ACC112 (cell line): Measurements from ENCODE around the gene CFD.

ENCODE experiments used
- H2AFZ ChIP-seq: fragments of 200-600 bp; sonication (generic); one replicate; pipeline ENCODE4 v1.6.0; 2017; ENCODE audit warnings: antibody characterized with exemption, low read length; ENCODE audit not compliant: unreplicated experiment
- H3K27ac ChIP-seq: fragments of 200-600 bp; sonication (generic); 2 replicates; pipeline ENCODE4 v1.5.1; 2014; ENCODE audit warnings: low read depth, mild to moderate bottlenecking, antibody characterized with exemption, low read length, moderate library complexity
- H3K27me3 ChIP-seq: fragments of 200-600 bp; sonication (generic); 2 replicates; pipeline ENCODE4 v1.6.1; 2014; ENCODE audit warnings: mild to moderate bottlenecking, antibody characterized with exemption, low read length, moderate library complexity, mixed read lengths; ENCODE audit not compliant: insufficient read depth
- H3K36me3 ChIP-seq: fragments of 200-600 bp; sonication (generic); 2 replicates; pipeline ENCODE4 v1.6.1; 2016; ENCODE audit warnings: mild to moderate bottlenecking, antibody characterized with exemption, low read length, moderate library complexity, mixed read lengths; ENCODE audit not compliant: insufficient read depth
- H3K4me1 ChIP-seq: fragments of 200-600 bp; sonication (generic); one replicate; pipeline ENCODE4 v1.6.1; 2016; ENCODE audit warnings: low read length, mixed read lengths; ENCODE audit not compliant: insufficient read depth, unreplicated experiment, control insufficient read depth
- H3K4me3 ChIP-seq: fragments of 200-600 bp; sonication (generic); 2 replicates; pipeline ENCODE4 v1.5.1; 2014; ENCODE audit warnings: mild to moderate bottlenecking, low read depth, low read length
- H3K79me2 ChIP-seq: fragments of 200-600 bp; sonication (generic); one replicate; pipeline ENCODE4 v1.6.0; 2016; ENCODE audit warnings: low read length; ENCODE audit not compliant: control insufficient read depth, unreplicated experiment, insufficient read depth

The CFD gene

DNA sequence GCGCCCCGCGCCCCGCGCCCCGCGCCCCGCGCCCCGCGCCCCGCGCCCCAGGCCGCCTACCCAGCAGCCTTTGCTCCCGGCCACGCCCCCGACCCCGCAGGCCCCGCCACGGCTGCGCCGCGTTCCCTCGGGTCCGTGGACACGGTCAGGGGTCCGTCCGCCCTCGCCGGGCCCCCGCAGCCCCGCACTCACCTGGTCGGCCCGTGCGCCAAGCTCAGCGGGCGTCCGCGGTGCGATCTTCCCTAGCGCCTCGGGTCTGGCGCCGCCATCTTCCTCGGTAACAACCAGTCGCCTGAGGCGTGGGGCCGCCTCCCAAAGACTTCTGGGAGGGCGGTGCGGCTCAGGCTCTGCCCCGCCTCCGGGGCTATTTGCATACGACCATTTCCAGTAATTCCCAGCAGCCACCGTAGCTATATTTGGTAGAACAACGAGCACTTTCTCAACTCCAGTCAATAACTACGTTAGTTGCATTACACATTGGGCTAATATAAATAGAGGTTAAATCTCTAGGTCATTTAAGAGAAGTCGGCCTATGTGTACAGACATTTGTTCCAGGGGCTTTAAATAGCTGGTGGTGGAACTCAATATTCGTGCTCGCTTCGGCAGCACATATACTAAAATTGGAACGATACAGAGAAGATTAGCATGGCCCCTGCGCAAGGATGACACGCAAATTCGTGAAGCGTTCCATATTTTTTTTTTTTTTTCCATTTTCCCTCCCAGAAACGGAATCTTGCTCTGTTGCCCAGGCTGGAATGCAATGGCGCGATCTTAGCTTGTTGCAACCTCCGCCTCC, 33.6 kb downstream of the CFD start, which contains the start of the genes MED16 and RNU6-9:
Gene MED16 (minus strand): TSS at position 294 of the 796 bp plus-strand sequence. CDS start 2,056 bp downstream, outside the sequence.
Gene RNU6-9 (plus strand): TSS at position 591 of the 796 bp plus-strand sequence.
- H2AFZ ChIP-seq, result peak within 1 kb of the TSS; percentile 91
- H3K36me3 ChIP-seq, result no peaks in the 10 kb centered on the region

DNA sequence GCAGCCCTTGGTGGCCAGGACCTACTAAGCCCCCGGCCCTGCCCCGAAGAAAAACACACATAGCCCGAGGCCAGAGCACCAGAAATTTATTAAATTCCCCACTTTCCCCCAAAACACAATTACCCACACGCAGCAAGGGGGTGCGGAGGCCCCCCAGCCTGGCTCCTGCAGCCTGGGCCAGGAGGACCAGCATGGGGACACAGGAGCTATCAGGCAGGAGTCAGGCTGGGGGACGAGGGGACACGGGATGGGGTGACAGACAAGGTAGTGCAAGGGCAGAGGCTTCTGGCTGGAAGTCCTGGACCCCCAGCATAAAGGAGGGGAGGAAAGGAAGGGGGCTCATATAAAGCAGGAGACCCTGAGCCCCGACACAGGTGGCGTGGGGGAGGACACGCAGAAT, 37.0 kb downstream of the CFD start:
- Histone ChIP-seq H3K27me3 (no peaks in the 10 kb centered on the region), H2AFZ (no peak overlapping the region), H3K36me3 (no peaks in the 10 kb centered on the region), H3K27ac (no peak overlapping the region), H3K79me2 (peaks cover 7% of the 10 kb centered on the region), H3K4me1 (no peaks in the 10 kb centered on the region), H3K4me3 (no peak overlapping the region)

More for the DNA sequence above, 33.6 kb downstream of the CFD start, which contains the start of the genes MED16 and RNU6-9:
- H3K27me3 ChIP-seq, result no peaks in the 10 kb centered on the region
- no peaks in the 10 kb centered on the region for H3K4me1 ChIP-seq
- H3K27ac ChIP-seq, result peak within 1 kb of the TSS; percentile 89
- peaks cover 7% of the 10 kb centered on the region for H3K79me2 ChIP-seq
- H3K4me3 ChIP-seq, result peak within 1 kb of the TSS; percentile 92

DNA sequence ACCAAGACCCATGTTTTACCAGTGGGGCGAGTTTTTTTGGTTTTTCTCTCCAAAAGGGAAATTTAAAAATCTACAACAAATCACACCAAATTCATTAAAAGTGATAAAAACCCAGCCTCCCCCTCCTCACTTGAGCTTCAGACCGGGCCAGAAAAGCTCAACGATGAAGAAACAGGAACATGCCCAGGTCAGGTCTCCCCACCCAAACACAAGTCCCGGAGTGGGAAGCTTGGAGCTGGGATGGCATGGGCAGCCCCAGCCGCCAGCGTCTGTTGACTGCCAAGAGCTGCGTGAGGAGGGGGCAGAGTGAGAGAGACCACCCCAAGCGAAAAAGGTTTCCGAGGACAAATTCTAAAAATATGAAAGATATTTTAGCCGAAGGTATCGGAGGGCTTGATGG, 37.5 kb downstream of the CFD start:
- Histone ChIP-seq H3K4me1 (no peaks in the 10 kb centered on the region), H3K36me3 (no peaks in the 10 kb centered on the region), H2AFZ (no peak overlapping the region), H3K4me3 (no peak overlapping the region), H3K79me2 (peaks cover 5% of the 10 kb centered on the region), H3K27me3 (no peaks in the 10 kb centered on the region), H3K27ac (no peak overlapping the region)

DNA sequence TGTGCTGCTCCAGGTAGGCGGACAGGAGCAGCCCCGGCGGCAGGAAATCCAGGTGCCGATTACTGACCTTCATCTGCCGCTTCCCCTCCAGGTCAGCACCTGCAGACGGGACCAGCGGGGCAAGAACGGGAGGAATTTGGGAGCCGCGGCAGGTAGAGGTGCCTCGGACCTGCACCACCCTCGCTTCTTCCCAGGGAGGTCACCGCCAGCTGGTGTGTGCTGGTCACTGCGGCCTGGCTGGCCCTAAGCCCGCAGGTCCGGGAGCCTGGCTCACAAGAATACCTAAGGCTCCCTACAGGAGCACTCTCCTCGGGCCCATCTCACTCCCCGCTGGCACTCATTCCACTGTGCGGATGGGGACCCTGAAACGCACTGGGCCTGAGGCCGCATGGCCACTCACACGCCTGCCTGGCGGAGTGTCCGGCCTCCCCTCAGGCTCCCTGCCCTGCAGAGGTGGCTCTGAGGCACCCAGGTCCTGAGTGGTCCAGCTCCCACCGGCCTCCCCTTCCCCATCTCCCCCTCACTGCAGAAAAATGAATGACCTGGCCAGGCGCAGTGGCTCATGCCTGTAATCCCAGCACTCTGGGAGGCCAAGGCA, 38.1 kb downstream of the CFD start:
- H3K27ac ChIP-seq, result no peak overlapping the region
- no peaks in the 10 kb centered on the region for H3K36me3 ChIP-seq
- no peak overlapping the region for H2AFZ ChIP-seq

DNA sequence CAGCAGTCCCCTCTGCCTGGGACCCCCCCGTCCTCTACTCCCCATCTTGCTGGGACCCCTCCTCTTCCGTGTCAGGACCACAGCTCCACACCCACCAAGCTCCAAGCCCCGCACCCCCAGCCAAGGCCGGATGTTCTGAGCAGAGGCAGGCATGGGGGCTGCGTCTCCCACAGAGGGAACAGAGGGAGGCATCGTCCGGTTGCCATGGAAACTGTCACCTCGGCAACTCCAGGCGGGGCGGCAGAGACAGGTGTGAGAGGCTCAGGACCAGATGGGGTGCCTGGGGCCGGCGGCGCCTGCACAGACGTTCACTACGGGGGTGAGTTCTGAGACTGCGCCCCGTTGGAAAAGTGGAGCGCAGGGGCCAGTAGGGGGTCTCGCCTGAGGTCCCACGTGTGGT, 39.2 kb downstream of the CFD start:
- Histone ChIP-seq H3K27ac (no peak overlapping the region), H3K36me3 (no peaks in the 10 kb centered on the region), H3K4me1 (no peaks in the 10 kb centered on the region), H2AFZ (no peak overlapping the region), H3K79me2 (no peaks in the 10 kb centered on the region), H3K4me3 (no peak overlapping the region), H3K27me3 (no peaks in the 10 kb centered on the region)

More for the DNA sequence above, 38.1 kb downstream of the CFD start:
- no peaks in the 10 kb centered on the region for H3K27me3 ChIP-seq
- H3K79me2 ChIP-seq, result no peaks in the 10 kb centered on the region
- H3K4me1 ChIP-seq, result no peaks in the 10 kb centered on the region
- H3K4me3 ChIP-seq, result no peak overlapping the region

DNA sequence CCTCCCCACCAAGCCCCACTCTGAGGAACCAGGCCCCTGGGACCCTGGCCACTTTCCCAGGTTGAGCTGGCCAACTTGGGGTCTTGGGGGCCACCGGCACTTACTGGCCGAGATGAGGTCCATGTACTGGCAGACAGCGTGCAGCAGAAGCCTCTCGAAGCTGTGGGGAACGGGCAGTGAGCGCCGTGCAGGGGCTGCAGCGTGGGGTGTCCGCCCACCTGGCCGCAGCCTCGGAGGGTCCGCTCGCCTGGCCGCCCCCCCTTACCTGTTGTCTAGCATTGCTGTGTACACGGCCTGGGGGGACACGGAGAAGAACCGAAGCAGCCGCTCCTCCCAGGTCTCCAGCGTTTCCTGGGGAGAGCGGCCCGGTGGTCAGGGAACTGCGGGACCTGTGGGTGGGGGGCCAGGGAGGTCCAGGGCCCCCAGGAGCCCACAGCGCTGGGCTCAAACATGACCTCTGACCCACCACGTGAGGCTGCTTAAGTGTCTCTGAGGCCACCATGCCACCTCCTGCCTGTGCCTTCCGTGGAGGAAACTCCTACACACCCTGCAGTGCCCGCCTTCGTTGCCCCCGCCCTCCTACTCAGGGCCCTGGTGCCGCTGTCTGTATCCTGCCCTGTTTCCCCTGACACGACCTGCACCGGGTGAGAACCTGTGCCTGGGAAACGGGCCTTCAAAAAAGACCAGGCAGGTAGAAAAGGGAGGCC, 40.0 kb downstream of the CFD start:
- no peaks in the 10 kb centered on the region for H3K4me1 ChIP-seq
- H3K79me2 ChIP-seq, result no peaks in the 10 kb centered on the region
- no peak overlapping the region for H3K4me3 ChIP-seq
- no peaks in the 10 kb centered on the region for H3K36me3 ChIP-seq
- no peak overlapping the region for H2AFZ ChIP-seq
- no peak overlapping the region for H3K27ac ChIP-seq
- no peaks in the 10 kb centered on the region for H3K27me3 ChIP-seq

DNA sequence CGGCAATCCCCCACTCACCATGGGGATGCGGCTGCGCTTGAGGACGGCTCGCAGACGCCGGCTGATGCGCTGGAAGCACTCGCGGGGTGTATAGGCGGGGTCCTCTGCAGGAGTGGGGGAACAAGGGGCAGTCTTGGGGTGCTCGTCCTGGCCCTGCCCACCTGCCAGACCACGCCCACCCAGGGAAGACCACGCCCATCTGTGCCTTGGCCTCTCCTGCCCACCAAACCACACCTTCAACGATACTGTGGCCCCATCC, 40.5 kb downstream of the CFD start:
- Histone ChIP-seq H3K79me2 (no peaks in the 10 kb centered on the region), H3K27ac (no peak overlapping the region), H3K4me3 (no peak overlapping the region), H3K27me3 (no peaks in the 10 kb centered on the region), H3K4me1 (no peaks in the 10 kb centered on the region), H2AFZ (no peak overlapping the region), H3K36me3 (no peaks in the 10 kb centered on the region)

DNA sequence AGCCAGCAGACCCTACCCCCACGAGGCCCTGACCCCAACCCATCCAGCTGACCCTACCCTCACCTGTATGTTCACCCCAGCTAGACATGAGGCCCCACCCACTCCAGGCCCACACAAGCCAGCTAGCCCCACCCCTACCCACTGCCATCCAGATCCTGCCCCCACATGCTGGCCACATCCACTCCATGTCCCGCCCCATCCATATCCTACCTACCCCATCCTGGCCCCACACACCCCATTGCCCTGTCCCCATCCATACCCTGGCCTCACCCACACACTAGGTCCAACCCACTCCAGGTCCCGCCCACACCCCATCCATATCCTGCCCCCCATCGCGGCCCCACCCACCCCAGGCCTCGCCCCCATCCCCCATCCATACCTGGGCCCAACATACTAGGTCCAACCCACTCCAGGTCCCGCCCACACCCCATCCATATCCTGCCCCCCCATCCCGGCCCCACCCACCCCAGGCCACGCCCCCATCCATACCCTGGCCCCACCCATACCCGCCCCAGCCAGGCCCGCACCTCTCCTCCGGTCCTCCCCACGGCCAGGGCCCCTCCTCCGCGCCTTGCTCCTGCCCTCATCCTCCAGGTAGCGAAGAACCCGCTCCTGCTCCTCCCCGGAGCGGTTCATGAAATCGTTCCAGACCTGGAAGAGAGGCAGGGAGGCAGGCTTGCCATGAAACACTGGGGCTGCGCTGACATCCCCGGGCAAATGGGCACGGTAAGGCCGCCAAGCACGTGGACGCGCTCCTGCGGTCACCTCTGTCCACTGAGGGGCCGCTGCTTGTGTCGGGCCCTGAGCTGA, 41.0 kb downstream of the CFD start:
- Histone ChIP-seq H3K4me1 (no peaks in the 10 kb centered on the region), H3K36me3 (no peaks in the 10 kb centered on the region), H2AFZ (no peak overlapping the region), H3K4me3 (no peak overlapping the region), H3K79me2 (no peaks in the 10 kb centered on the region), H3K27me3 (no peaks in the 10 kb centered on the region), H3K27ac (no peak overlapping the region)

DNA sequence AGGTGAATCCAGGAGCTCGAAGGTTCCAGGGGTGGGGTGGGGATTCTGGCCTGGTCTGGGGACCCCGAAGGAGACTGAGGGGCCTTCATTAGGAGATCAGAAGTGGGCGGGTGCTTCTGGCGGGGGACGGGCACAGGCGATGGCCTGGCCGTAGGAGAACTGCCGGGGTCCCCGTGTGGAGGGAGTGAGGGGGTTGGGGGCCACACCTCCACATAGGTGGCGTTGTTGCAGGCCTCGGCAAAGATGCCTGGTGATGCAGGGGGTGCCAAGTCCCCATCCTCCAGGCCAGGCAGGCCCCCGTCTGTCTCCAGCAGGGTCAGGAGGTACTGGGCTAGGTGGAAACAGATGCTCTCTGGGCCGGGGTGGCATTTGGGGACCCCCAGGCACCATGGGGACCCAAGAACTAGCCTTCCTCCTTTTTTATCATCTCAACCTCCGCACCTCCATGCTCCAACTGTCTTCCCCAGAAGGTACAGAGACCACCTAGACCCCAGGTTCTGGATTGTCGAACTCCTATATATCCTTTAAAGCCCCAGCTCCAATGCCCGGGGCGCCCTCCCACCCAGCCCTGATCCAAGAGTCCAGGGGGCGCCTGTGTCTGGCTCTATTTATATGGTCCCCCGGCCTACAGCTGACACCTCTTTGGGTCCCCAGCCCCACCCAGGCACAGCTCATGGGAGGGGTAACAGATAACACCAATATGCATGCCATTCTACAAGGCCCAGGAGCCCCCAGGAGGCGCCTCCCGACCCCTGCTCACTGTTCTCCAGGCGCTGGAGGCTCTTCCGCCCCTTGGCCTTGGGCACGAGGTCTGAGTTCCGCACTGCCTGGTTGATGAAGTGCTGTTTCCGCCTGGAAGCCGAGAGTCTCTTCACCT, 42.0 kb downstream of the CFD start:
- no peaks in the 10 kb centered on the region for H3K27me3 ChIP-seq
- no peaks in the 10 kb centered on the region for H3K4me1 ChIP-seq
- H2AFZ ChIP-seq, result no peak overlapping the region
- H3K27ac ChIP-seq, result no peak overlapping the region
- H3K79me2 ChIP-seq, result no peaks in the 10 kb centered on the region
- no peaks in the 10 kb centered on the region for H3K36me3 ChIP-seq
- H3K4me3 ChIP-seq, result no peak overlapping the region

DNA sequence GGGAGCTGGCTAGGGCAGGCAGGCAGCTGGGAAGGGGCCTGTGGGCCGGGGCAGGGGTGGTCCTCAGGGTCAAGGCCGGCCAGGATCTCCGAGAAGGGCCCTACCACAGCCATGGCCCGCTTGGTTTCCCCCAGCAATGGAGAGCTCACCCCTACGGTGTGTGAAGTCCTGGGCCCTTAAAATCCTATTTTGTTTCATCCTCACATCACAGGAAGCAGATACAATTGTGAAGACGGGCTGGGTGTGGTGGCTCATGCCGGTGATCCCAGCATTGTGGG, 42.6 kb downstream of the CFD start:
- Histone ChIP-seq H3K4me3 (no peak overlapping the region), H3K27me3 (no peaks in the 10 kb centered on the region), H3K79me2 (no peaks in the 10 kb centered on the region), H3K4me1 (no peaks in the 10 kb centered on the region), H3K36me3 (no peaks in the 10 kb centered on the region), H3K27ac (no peak overlapping the region), H2AFZ (no peak overlapping the region)
